Measurements from ENCODE around the gene SPINT2.
"Not testable (repeated sequence)": the region's sequence is repeated elsewhere in the genome, so short reads cannot be mapped to it uniquely, and the experiment has no call there.

The SPINT2 gene, protein sequence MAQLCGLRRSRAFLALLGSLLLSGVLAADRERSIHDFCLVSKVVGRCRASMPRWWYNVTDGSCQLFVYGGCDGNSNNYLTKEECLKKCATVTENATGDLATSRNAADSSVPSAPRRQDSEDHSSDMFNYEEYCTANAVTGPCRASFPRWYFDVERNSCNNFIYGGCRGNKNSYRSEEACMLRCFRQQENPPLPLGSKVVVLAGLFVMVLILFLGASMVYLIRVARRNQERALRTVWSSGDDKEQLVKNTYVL

DNA sequence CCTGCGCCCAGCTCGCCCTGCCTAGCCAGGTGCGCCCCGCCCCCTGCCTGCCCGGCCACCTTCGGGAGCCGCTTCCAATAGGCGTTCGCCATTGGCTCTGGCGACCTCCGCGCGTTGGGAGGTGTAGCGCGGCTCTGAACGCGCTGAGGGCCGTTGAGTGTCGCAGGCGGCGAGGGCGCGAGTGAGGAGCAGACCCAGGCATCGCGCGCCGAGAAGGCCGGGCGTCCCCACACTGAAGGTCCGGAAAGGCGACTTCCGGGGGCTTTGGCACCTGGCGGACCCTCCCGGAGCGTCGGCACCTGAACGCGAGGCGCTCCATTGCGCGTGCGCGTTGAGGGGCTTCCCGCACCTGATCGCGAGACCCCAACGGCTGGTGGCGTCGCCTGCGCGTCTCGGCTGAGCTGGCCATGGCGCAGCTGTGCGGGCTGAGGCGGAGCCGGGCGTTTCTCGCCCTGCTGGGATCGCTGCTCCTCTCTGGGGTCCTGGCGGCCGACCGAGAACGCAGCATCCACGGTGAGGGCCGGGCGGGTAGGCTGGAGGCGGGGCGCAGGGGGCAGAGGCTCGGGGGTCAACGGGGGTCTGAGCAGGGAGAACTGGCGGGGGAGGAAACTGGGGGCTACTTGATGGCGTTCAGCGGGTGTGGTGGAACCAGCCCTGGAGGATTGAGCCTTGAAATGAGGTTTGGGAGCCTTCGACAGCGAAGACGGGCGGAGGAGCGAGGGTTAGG lies at the start of gene SPINT2:
Gene SPINT2 (plus strand): TSS at position 88 of the 727 bp plus-strand sequence. CDS start 320 bp downstream, at position 408.
- no peak for DNase-seq

DNA sequence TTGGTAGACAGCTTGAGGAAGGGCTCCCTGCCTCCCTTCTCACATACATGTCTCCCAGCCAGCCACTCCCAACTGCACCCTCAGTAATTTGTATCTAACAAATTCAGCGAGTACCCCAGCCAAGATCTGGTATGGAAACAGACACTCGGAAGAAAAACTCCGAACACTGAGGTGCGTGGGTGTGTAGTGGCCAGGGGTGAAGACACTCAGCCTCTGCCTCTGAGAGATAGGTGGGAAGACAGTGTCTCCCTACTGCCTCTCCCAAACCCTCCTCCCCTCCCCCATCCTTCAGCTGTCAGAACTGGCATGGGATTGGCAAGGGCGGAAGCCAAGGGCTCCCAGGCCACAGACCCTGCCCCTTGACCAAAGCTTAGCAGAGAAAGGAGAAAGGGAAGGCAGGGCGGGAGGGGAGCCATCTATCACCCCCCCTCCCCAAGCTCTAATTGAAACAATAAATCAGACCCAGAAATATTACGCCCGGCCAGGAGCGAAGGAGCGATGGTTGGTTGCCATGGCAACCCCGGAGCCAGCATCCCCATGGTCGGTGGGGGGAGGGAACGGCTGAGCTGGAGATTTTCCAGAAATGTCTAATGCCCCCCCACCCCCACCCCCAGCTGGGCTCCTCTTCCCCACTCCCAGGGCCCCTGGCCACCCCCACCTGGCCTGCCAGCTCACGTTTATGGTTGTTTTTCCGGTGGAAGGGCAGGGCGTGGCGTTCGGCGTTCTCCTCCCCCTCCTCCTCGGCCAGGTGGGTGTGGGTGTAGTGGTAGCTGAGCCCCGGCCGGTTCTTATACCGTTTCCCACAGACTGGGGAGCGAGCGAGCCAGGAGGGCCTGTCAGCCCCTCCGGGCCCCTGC lies 47.4 kb upstream of the SPINT2 start:
- DNase-seq, result no peak

DNA sequence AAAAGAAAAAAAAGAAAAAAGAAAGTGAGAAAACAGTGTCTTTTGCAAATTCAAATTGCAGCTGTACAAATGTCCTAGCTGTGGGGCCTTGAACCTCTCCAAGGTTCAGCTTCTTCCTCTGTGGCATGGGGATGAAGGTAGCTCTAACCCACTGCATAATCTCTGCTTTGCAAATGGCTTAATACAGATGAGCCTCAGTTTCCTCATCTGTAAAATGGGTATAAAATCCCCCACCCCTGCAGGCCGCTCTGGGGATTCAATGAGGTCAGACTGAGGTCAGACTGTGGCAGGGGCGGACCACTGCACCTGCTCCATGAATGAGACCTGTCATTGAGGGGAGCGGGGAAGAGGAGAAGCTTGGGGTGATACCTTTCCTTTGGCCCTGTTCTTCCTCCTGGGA lies 46.2 kb upstream of the SPINT2 start:
- no peak for DNase-seq

GRCh38 chr19:38219221-38219620 lies 45.2 kb upstream of the SPINT2 start:
- DNase-seq, result no peak

DNA sequence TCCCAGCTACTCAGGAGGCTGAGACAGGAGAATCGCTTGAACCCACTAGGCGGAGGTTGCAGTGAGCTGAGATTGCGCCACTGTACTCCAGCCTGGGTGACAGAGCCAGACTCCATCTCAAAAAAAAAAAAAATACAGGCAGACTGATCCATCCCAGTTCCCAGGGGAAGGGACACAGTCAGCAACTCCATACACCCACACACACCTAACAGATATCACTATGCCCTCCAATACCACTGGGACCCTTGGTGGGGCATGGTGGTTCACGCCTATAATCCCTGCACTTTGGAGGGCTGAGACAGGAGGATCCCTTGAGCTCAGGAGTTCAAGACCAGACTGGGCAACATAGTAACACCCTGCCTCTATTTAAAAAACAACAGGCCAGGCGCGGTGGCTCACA lies 43.0 kb upstream of the SPINT2 start:
- no peak for DNase-seq

- DNase-seq, result no peak
Measured at GRCh38 chr19:38221919-38222830, 42.2 kb upstream of the SPINT2 start.

GRCh38 chr19:38223119-38223523 lies 41.3 kb upstream of the SPINT2 start:
- no peak for DNase-seq

DNA sequence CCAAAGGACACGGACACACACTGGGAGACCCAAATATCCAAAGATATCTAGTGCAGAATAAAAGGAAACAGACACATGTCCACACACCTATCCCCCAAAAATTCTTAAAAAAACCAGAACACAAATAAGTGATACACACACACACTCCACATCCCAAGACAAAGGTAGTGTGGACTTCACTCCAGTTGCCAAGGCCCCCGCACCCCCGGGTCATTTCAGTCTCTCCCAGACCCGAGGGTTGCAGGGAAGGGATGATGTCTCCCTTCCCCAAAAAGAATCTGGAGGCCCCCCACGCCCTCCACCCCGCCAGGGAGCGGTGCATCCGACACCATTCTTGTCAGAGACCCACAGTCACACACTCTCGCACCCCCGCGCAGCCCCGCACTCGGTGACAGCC lies 40.8 kb upstream of the SPINT2 start:
- DNase-seq, result no peak

GRCh38 chr19:38224014-38224862 lies 40.1 kb upstream of the SPINT2 start, which contains the start of gene DPF1:
TSS of gene DPF1 (minus strand) at chr19:38224222. CDS start at chr19:38224142, 80 bp downstream.
- DNase-seq, result peak; percentile 72

DNA sequence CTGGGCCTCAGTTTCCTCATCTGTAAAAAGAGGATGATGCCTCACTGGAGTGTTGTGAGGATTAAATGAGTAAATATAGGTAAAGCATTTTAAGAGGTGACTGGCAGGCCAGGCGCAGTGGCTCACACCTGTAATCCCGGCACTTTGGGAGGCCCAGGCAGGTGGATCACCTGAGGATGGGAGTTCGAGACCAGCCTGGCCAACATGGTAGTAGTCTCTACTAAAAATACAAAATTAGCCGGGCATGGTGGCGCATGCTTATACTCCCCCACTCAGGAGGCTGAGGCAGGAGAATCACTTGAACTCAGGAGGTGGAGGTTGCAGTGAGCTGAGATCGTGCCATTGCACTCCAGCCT lies 39.5 kb upstream of the SPINT2 start:
- not testable (repeated sequence) for DNase-seq

- no peak for DNase-seq
Measured at GRCh38 chr19:38227287-38228004, 36.9 kb upstream of the SPINT2 start.

GRCh38 chr19:38228005-38228377 lies 36.4 kb upstream of the SPINT2 start:
- DNase-seq, result no peak

GRCh38 chr19:38228491-38229439 lies 35.6 kb upstream of the SPINT2 start:
- DNase-seq, result peak; percentile 4

- peak; percentile 94 for DNase-seq
Measured at GRCh38 chr19:38229585-38230073, 34.7 kb upstream of the SPINT2 start.

- DNase-seq, result not testable (repeated sequence)
Measured at GRCh38 chr19:38230506-38231133, 33.8 kb upstream of the SPINT2 start.

DNA sequence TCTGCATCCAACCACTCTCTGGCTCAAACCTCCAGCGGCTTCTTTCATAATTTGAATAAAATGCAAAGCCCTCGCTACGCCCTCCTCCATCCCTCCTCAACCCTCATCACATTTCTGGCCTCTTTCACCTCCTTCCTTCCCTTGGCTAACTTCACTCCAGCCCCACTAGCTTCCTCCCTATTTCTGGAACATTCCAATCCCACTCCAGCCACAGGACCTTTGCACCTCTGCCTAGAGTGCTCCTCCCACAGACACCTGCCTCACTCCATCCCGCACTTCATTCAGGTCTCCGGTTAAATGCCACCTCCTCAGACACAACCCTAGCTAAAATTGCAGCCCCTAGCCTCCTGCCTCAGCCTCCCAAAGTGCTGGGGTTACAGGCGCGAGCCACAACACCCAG lies 32.5 kb upstream of the SPINT2 start:
- no peak for DNase-seq

DNA sequence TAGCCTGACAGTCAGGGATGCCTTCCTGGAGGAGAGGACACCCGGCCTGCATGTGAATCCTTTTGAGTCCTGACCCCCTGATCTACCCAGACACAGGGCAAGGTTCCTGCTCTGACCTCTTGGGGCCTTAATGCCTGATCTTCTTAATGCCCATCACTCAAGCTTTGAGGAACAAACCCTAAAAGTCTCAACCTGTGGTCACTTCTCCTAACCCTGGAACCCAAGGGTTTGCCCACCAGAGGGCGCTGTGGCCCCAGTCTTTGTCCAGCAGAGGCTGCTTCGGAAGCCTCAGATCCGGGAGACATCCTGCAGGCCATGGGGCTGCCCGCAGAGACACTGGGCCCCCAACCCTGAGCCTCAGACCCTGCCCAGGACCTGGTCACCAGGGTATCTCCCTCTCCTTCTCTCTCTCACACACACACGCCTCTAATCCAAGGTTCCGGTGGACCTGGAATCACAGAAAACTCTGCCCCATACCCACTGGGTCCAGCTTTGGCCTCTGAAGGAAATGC lies 30.6 kb upstream of the SPINT2 start:
- peak; percentile 70 for DNase-seq

- DNase-seq, result no peak
Measured at GRCh38 chr19:38234615-38235014, 29.8 kb upstream of the SPINT2 start.

GRCh38 chr19:38239816-38240215 lies 24.6 kb upstream of the SPINT2 start:
- no peak for DNase-seq

Data from midbrain (tissue), 1 donor.